Activated naive CD4-positive, alpha-beta T cell treated with anti-CD3 and anti-CD28 coated beads, Interleukin-2, amount 10 ng/mL, durations not matched to agents 7 days and 5 days (primary cell): Measurements from ENCODE around the gene CRAT.

Source experiments
- CTCF ChIA-PET: fragments of 350-600 bp; sonication (Branson Sonifier 250); formaldehyde crosslinking; loops from one replicate; lab custom pipeline; 2021; ENCODE audit warnings: antibody characterized with exemption; lab: Charles Lee
- DNase-seq: peaks from one replicate; pipeline ENCODE4 v3.0.0-alpha.2; 2020
- H3K27ac Mint-ChIP-seq: one replicate; pipeline ENCODE4 v1.8.0; 2021; ENCODE audit warnings: mild to moderate bottlenecking, moderate library complexity, mixed read lengths
- H3K27me3 Mint-ChIP-seq: one replicate; pipeline ENCODE4 v1.8.0; 2021; ENCODE audit warnings: mild to moderate bottlenecking, mixed read lengths
- H3K36me3 Mint-ChIP-seq: one replicate; pipeline ENCODE4 v1.8.0; 2021; ENCODE audit warnings: mixed read lengths
- H3K4me1 Mint-ChIP-seq: one replicate; pipeline ENCODE4 v1.8.0; 2021; ENCODE audit warnings: mixed read lengths
- H3K4me3 Mint-ChIP-seq: one replicate; pipeline ENCODE4 v1.8.0; 2021; ENCODE audit warnings: mild to moderate bottlenecking, moderate library complexity, mixed read lengths
- H3K9me3 Mint-ChIP-seq: one replicate; pipeline ENCODE4 v1.8.0; 2021; ENCODE audit warnings: mixed read lengths

The CRAT gene

DNA sequence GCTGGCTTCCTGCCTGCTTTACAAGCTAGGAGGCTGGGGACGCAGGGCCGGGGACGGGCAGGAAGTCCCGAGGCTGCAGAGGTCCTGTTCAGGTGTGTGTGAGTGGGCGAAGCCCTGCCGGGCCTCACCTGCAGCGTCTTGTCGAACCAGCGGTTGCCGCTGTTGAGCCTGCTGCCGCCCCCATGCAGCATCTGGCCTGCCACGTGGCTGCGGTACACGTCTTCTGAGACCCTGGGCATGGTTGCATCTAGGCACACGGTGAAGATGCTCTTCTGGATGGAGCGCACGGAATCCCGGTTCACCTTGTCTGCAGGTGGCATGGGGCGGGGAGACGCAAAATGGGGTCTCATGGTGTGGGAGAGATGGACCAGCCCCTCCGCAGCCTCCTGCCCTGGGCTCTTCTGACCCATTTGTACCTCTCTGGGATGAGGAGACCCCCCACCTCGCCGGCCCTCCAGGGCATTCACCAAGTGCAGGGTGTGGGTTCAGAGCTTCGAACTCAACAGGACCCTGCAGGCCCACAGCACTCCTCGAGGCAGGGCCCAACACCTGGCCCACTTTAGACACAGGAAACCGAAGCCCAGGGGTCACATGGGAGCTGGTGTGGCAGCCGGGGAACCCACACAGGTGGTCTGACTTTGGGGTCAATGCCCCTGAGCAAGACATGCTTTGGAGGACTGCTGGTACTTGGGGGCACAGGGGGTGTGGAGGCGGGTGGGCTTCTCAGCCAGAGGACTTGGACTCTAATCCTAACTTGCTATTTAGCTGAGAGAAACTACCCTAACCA is 10.0 kb downstream of the CRAT start:
- no peak overlapping the region for H3K4me3 Mint-ChIP-seq
- no peaks in the 10 kb centered on the region for H3K36me3 Mint-ChIP-seq
- DNase-seq, result no peak
- no peaks in the 10 kb centered on the region for H3K27me3 Mint-ChIP-seq
- CTCF ChIA-PET, result no interaction called here
- H3K9me3 Mint-ChIP-seq, result no peaks in the 10 kb centered on the region
- H3K4me1 Mint-ChIP-seq, result no peaks in the 10 kb centered on the region
- no peak overlapping the region for H3K27ac Mint-ChIP-seq

DNA sequence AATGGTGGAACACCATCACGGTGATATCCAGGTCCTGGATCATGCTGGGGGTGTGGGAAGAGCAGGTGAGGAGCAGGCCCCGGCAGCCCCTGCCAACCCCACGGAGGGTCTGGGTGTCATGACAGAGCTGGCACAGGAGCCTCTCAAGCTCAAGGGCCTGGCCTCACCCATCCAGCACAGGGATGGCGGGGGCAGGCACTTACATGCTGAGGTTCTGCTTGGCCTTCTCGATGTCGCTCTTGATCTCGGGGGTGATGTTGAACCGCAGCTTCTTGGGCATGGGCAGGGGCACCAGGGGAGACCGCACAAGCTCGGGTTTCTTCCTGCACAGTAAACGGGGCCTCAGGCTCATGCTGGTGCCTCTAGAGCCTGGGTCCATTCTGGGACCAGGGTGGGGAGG is 12.3 kb downstream of the CRAT start:
- Mint-ChIP-seq H3K4me3 (no peak overlapping the region), H3K27me3 (no peaks in the 10 kb centered on the region), H3K27ac (no peak overlapping the region), H3K36me3 (no peaks in the 10 kb centered on the region), H3K9me3 (no peaks in the 10 kb centered on the region), H3K4me1 (no peaks in the 10 kb centered on the region)
- CTCF ChIA-PET, result no interaction called here
- DNase-seq, result no peak

DNA sequence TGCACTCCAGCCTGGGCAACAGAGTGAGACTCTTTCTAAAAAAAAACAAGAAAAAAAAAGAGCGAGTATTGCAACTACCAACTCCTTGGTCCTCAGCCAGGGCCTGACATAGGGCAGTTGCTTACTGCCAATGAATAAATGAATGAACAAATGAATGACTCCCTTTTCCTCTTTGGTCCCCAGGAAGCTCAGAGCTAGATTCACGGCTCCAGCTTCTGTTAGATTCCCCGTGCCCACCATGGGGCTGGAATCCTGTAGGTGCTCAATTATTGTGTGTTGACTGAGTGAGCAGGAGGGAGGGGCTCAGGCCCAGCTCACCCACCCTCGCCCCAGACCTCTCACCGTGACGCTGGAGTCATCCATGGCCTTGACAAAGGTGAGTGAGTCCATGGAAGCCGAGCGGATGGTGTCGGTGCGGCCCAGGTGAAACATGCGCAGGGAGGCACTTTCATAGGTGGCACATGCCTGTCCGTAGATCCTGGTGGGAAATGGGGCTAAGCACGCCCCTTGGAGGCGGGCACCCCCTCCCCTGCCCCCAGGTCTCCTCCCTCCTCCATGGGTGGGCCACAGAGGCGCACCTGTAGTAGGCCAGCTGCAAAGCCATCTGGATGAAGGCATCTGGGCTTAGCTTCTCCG is 12.8 kb downstream of the CRAT start:
- CTCF ChIA-PET, result interaction anchor here (0.6 kb wide), 1 partner anchor 524 kb away, joined by 4 read pairs; no protein-coding TSS in a partner anchor
- no peak for DNase-seq
- H3K4me1 Mint-ChIP-seq, result no peaks in the 10 kb centered on the region
- no peak overlapping the region for H3K4me3 Mint-ChIP-seq
- H3K27ac Mint-ChIP-seq, result no peak overlapping the region
- no peaks in the 10 kb centered on the region for H3K27me3 Mint-ChIP-seq
- no peaks in the 10 kb centered on the region for H3K9me3 Mint-ChIP-seq
- H3K36me3 Mint-ChIP-seq, result no peaks in the 10 kb centered on the region

DNA sequence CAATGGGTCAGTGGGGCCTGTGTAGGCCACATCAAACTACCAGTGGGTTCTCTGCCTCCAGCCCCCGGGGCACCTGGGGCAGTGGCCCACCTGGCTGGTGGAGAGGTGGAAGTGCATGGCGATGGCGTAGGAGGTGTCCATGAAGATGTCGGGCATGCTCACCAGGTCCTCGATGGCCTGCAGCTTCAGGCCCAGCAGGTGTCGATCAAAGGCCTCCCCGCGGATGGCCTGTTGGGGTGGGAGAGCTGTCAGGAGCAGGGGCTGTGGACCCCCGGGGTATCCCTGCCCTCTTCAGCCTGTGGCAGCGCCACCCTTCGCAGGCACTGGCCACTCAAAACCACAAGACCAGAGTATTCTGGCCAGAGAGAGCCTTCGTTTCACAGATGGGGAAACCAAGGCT is 14.7 kb downstream of the CRAT start:
- Mint-ChIP-seq H3K4me3 (no peak overlapping the region), H3K4me1 (no peaks in the 10 kb centered on the region), H3K27me3 (no peaks in the 10 kb centered on the region), H3K36me3 (no peaks in the 10 kb centered on the region), H3K27ac (no peak overlapping the region), H3K9me3 (no peaks in the 10 kb centered on the region)
- CTCF ChIA-PET, result no interaction called here
- DNase-seq, result no peak

DNA sequence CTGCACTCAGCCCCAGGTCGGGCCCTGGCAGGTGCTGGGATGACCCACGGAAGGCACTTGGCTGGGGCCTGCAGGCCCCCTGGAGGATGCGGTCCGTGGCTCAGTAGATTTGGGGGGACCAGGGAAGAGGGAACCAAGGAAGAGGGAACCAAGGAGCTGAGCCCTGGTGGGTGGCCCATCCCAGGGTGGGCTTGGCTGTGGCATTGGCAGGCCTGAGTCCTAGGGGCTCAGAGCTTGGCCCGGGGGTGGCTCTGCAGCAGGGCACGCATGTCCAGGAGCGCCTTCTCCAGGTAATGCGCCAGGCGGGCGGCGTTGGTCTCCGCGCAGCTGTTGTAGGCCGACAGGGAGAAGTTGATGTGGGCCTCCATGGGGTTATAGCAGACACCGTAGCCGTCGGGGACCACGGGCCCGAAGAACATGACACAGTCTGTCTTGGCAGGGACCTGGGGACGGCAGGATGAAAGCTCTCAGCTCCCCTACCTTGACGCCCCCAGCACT is 15.4 kb downstream of the CRAT start:
- Mint-ChIP-seq H3K9me3 (no peaks in the 10 kb centered on the region), H3K4me1 (no peaks in the 10 kb centered on the region), H3K27ac (no peak overlapping the region), H3K36me3 (no peaks in the 10 kb centered on the region), H3K4me3 (no peak overlapping the region), H3K27me3 (no peaks in the 10 kb centered on the region)
- no peak for DNase-seq
- CTCF ChIA-PET, result interaction anchor here (0.8 to 0.9 kb wide), 2 partner anchors 11 to 689 kb away, joined by 3 read pairs; no protein-coding TSS in a partner anchor

DNA sequence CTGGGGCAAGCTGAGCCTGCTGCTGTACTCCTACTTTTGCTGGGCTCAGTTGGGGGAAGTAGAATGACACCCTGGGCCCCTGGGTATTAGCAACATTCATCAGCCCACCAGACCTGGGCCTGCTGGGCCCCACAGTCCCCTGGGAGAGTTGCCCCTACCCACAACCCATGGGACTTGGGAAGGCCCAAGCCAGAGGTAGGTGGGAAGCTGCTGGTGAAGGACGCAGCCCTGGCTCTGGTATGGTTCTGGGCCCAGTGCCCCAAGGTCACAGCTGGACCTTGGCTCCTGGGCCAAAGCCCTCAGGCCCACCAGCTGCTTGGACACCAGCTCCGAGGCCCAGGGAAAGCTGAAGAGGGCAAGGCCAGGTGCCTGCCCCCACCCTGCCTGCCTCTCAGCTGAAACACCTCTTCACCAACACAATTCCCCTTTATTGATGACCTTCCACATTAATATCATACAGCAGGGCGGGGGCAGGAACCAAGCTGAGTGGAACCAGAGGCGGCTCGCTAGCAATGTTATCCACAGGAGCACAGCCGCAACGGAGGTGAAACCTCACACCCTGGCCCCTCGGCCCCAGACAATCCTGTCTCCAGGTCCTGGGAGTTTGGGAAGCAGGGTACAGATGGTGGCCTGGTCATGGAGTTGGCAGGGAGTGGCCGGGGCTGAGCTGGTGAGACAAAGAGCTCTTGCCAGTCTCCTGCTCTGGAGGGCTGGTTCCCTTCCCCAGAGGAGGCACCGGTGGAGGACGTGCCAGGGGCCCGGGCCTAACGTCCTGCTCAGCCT is 16.0 kb downstream of the CRAT start:
- DNase-seq, result no peak
- no peak overlapping the region for H3K27ac Mint-ChIP-seq
- CTCF ChIA-PET, result interaction anchor here (0.8 to 0.9 kb wide), 2 partner anchors 12 to 690 kb away, joined by 3 read pairs; no protein-coding TSS in a partner anchor
- H3K27me3 Mint-ChIP-seq, result no peaks in the 10 kb centered on the region
- H3K4me1 Mint-ChIP-seq, result no peaks in the 10 kb centered on the region
- H3K36me3 Mint-ChIP-seq, result peaks cover 4% of the 10 kb centered on the region
- H3K4me3 Mint-ChIP-seq, result no peak overlapping the region
- no peaks in the 10 kb centered on the region for H3K9me3 Mint-ChIP-seq

DNA sequence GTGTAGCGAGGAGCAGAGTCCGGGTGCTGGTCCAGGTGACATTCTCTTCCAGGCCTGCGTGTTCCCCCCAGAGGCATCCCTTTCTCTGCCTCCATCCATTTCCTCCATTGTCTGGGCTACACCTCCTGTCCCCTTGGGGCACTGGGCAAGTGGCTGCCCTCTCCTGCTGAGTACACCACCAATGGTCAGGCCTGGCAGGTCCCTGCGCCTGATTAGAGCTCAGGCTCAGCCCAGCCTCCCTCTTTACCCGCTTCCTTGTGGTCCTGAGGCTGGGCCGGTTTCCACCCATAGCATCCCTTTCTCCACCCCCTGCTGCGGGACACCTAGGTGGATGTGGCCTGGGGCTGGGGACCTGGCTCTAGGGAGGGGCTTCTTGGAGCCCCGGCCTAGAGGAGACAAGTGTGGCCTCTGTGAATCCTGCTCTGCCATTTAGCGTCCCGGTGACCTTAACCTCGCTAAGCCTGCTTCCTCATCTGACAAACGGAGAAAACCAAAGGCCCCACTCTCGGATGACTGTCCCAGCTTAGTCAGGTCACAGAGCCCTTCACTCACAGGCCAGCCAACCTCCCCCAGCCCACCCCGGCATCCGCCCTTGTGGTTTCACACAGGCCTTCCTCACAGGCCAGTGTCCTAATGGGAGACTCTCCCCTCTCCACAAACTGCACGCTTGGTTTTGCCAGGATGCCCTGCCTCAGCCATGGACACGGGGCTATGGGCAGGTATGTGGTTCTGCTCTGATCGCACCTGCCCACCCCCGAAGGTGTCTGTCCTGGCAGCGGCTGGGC is 16.8 kb downstream of the CRAT start:
- Mint-ChIP-seq H3K27ac (no peak overlapping the region), H3K36me3 (peaks cover 4% of the 10 kb centered on the region), H3K4me1 (no peaks in the 10 kb centered on the region), H3K9me3 (no peaks in the 10 kb centered on the region), H3K4me3 (no peak overlapping the region), H3K27me3 (no peaks in the 10 kb centered on the region)
- CTCF ChIA-PET, result interaction anchor here (0.9 kb wide), 1 partner anchor 13 kb away, joined by 3 read pairs; no protein-coding TSS in a partner anchor
- no peak for DNase-seq

DNA sequence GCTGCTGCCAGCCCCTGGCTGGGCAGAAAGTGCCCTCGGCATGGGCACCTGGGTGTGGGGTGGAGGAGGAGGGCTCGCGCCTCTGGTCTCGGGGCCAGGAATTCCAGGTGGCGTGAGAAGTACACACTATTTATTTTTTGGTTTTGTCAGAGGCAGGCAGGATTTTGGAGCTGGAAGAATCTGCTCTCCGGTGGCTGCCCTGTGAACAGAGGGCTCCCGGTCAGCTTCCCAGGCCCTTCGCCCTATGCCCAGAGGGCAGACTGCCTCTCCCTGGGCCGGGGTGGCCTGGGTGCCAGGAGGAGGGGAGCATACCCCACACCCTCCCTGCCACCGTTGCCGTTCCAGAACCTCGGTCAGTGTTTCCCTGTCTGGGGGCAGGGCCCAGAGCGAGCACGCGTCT is 21.3 kb downstream of the CRAT start:
- CTCF ChIA-PET, result no interaction called here
- Mint-ChIP-seq H3K4me1 (no peaks in the 10 kb centered on the region), H3K36me3 (peaks cover 8% of the 10 kb centered on the region), H3K27me3 (no peaks in the 10 kb centered on the region), H3K27ac (no peak overlapping the region), H3K9me3 (no peaks in the 10 kb centered on the region), H3K4me3 (no peak overlapping the region)
- DNase-seq, result no peak

DNA sequence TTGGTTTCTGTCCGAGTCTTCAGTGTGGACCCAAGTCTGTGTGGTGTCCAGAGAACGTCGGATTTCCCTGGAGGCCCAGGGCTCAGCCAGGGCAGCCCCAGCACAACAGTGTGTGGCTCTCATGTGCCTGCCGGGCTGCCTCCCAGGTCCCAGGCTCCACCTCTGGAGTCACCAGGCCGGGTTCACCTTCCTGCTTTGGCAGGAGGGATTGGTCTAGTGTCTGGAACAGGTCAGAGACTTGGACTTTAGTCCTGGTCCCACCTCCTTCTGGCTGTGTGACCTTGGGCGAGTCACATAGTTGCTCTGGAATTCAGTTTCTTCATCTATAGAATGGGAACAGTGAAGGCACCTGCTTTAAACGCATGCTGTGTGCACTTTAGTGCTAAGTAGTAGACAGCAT is 26.5 kb downstream of the CRAT start:
- Mint-ChIP-seq H3K27me3 (no peaks in the 10 kb centered on the region), H3K4me3 (no peak overlapping the region), H3K9me3 (no peaks in the 10 kb centered on the region), H3K36me3 (peaks cover 4% of the 10 kb centered on the region), H3K27ac (no peak overlapping the region), H3K4me1 (peaks cover 29% of the 10 kb centered on the region)
- DNase-seq, result no peak
- CTCF ChIA-PET, result no interaction called here

DNA sequence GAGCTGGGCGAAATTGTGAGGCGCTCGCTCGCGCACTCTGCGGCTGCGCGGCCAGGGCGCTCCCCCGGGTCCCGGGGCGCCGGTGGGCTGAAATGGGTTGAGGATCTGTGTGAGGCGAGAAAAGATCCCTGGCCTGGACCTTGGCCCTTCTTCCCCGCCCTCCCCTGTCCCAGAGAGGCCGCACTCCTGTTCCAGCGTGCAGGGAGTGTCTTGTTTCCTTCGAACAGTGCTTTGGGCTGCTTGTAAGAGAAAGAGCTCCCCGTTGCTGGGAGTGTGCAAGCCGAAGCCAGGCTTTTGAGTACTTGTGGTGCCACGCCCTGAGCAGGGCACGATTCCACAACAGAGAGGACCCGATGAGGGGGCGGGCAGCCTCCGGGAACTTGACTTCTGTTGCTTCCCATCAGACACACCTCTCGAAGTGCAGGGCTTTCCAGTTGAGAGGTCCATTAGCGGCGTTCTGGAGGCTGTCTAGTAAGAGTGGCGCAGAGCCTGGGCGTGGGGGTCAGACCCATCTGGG is 29.1 kb downstream of the CRAT start:
- no peaks in the 10 kb centered on the region for H3K27me3 Mint-ChIP-seq
- peak overlapping the region; percentile 83 for H3K4me3 Mint-ChIP-seq
- peaks cover 30% of the 10 kb centered on the region for H3K4me1 Mint-ChIP-seq
- CTCF ChIA-PET, result interaction anchor here (1.5 to 1.9 kb wide), 2 partner anchors 21 to 61 kb away, joined by 3 to 5 read pairs; no protein-coding TSS in a partner anchor
- H3K9me3 Mint-ChIP-seq, result no peaks in the 10 kb centered on the region
- DNase-seq, result no peak
- H3K36me3 Mint-ChIP-seq, result peaks cover 1% of the 10 kb centered on the region
- peak overlapping the region; percentile 87 for H3K27ac Mint-ChIP-seq

DNA sequence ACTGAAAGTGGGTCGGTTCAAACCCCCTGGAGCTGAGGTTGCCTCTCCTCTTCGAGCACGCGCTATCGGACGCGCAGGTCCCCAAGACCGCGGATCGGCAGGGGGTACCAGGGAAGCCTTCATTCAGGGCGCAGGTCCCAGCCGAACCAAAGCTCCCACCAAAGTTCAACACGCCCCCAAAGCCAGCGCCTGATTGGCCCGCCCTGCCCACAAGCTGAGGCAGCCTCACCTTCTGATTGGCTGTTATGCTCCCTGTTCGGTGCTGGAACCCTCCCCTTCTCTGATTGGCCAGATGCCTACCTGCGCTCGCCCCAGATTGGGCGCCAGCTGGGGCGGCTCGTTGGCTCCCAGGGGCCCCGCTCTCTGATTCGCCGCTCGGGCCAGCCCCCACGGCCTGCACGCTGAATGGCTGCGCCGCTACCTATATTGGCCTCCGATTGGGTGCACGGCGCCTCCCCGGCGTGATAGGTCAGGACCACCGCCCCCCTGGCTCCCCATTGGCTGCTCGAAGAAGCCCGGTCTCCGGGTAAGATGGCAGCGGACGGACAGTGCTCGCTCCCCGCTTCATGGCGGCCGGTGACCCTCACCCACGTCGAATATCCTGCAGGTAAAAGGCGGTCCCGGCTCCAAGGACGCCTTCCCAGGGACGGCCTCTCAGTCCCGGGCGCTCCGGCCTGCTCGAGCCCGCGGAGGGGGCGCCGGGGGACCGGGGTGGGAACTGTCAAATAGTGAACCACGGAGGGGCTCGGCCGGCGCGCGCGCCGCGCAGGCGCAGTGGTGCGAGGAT is 29.8 kb downstream of the CRAT start, which contains the start of gene DOLPP1:
Gene DOLPP1 (plus strand): TSS at position 511 of the 787 bp plus-strand sequence. CDS start 21 bp downstream, at position 532.
- CTCF ChIA-PET, result interaction anchor here (1.3 to 1.9 kb wide), 3 partner anchors 22 to 130 kb away, joined by 3 to 5 read pairs (median 3); no protein-coding TSS in a partner anchor
- Mint-ChIP-seq H3K4me1 (peaks cover 30% of the 10 kb centered on the region), H3K36me3 (no peaks in the 10 kb centered on the region), H3K4me3 (peak within 1 kb of the TSS; percentile 83), H3K27me3 (no peaks in the 10 kb centered on the region), H3K27ac (peak within 1 kb of the TSS; percentile 87), H3K9me3 (no peaks in the 10 kb centered on the region)
- DNase-seq, result peak; percentile 99

DNA sequence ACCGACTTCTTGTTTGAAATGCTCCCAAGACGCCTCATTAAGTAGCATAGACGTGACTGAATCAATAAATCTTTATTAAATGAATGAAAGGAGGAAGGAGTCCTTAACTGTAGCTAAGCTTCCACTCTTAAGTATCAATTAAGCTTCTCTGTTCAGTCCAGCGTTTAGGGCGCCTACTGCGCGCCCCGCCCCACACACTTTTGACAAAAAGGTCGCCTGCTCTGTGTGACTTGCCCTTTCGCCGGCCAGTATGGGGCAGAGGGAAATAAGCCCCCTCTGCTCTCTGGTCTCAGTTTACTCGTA is 30.3 kb downstream of the CRAT start:
- CTCF ChIA-PET, result interaction anchor here (1.3 to 1.9 kb wide), 3 partner anchors 23 to 129 kb away, joined by 3 to 5 read pairs (median 3); no protein-coding TSS in a partner anchor
- H3K4me3 Mint-ChIP-seq, result peak overlapping the region; percentile 83
- DNase-seq, result no peak
- H3K27me3 Mint-ChIP-seq, result no peaks in the 10 kb centered on the region
- peaks cover 30% of the 10 kb centered on the region for H3K4me1 Mint-ChIP-seq
- H3K36me3 Mint-ChIP-seq, result no peaks in the 10 kb centered on the region
- peak overlapping the region; percentile 87 for H3K27ac Mint-ChIP-seq
- H3K9me3 Mint-ChIP-seq, result no peaks in the 10 kb centered on the region
